Mucosa of descending colon (tissue), 3 donors: ENCODE data around the gene IQSEC3. TPM values are rescaled to one million over a fixed set of nuclear protein-coding genes. Genes with fewer than 3 reads are reported as not detected.

ENCODE experiments used
- ATAC-seq: fragments of 200-7000 bp; cut with Tn5 transposase; one replicate; pipeline ENCODE4 v1.9.1; 2020; ENCODE audit warnings: mild to moderate bottlenecking, moderate library complexity
- DNase-seq, 3 donors: peaks; one replicate each; pipeline ENCODE4 v3.0.0-alpha.2; 2020
- H3K36me3 ChIP-seq: fragments of 200-600 bp; one replicate; pipeline ENCODE4 v1.8.0; 2021; ENCODE audit warnings: low read depth, mild to moderate bottlenecking
- H3K4me1 ChIP-seq: fragments of 200-600 bp; one replicate; pipeline ENCODE4 v1.8.0; 2021; ENCODE audit warnings: low read depth, mild to moderate bottlenecking
- H3K4me3 ChIP-seq: fragments of 200-600 bp; one replicate; pipeline ENCODE4 v1.8.0; 2021; ENCODE audit warnings: mild to moderate bottlenecking
- H3K9me3 ChIP-seq: fragments of 200-600 bp; one replicate; pipeline ENCODE4 v1.8.0; 2021; ENCODE audit warnings: mild to moderate bottlenecking
- intact Hi-C, 2 donors: fragments of 100-400 bp; cut with DNase I in 1 of 2; cut with micrococcal nuclease in 1 of 2; formaldehyde crosslinking; loops; one replicate each; pipeline versions ENCODE4 v1.11.0 to v1.11.1; 2022; cut with DNase I, micrococcal nuclease
- total RNA-seq, 3 donors: library from RNA; stranded (reverse); fragmentation: NEBNext Ultra II Directional in 2 of 3; extraction: Animal tissue kit (Norgen Biotek cat#: 25700) in 2 of 3; gene quantifications; one replicate each; pipeline versions ENCODE4 v1.2.1 to v1.2.4, GENCODE V29; 2021 to 2023
- TF ChIP-seq, protein P1 (sequence below): fragments of 200-600 bp; IDR thresholded peaks from one replicate; pipeline ENCODE4 v1.8.0; 2022; ENCODE audit warnings: antibody characterized with exemption, mild to moderate bottlenecking
- donor health status: DM: no; HTN: no; CAD: no; lungs with moderate emphysema.
- donor health status: DM: no; HTN: no; CAD: no.
- donor health status: DM: no; HTN: yes; CAD: no.

The IQSEC3 gene
- total RNA-seq, 3 donors from 2014 or later: 0.23 to 2.3 (median 1.1) TPM

DNA sequence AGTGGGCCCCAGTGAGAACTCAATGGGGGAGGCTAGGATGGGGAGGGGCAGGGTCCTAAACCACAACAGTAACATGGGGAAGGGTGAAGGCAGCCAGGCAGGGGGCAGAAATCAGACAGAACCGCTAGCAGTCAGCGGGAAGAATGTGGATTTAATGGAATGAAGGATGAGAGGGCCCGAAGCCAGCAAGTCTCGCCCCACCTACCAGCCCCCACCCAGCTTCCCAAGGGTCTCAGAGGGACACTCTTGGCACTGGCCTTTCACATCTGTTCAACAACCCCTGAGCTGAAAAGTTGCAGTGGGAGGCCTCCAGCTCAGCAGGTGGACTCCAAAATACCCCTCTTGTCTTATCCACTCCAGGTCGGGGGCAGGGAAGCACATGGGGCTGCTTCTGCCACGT is 153.9 kb downstream of the IQSEC3 start:
- ATAC-seq (no peak), DNase-seq (no peak)
- TF ChIP-seq, protein P1, sequence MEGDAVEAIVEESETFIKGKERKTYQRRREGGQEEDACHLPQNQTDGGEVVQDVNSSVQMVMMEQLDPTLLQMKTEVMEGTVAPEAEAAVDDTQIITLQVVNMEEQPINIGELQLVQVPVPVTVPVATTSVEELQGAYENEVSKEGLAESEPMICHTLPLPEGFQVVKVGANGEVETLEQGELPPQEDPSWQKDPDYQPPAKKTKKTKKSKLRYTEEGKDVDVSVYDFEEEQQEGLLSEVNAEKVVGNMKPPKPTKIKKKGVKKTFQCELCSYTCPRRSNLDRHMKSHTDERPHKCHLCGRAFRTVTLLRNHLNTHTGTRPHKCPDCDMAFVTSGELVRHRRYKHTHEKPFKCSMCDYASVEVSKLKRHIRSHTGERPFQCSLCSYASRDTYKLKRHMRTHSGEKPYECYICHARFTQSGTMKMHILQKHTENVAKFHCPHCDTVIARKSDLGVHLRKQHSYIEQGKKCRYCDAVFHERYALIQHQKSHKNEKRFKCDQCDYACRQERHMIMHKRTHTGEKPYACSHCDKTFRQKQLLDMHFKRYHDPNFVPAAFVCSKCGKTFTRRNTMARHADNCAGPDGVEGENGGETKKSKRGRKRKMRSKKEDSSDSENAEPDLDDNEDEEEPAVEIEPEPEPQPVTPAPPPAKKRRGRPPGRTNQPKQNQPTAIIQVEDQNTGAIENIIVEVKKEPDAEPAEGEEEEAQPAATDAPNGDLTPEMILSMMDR: no peak
- H3K4me3 ChIP-seq: no peak overlapping the region
- H3K9me3 ChIP-seq: no peaks in the 10 kb centered on the region
- intact Hi-C loops: no loop called here
- H3K36me3 ChIP-seq: no peaks in the 10 kb centered on the region
- no peaks in the 10 kb centered on the region for H3K4me1 ChIP-seq

DNA sequence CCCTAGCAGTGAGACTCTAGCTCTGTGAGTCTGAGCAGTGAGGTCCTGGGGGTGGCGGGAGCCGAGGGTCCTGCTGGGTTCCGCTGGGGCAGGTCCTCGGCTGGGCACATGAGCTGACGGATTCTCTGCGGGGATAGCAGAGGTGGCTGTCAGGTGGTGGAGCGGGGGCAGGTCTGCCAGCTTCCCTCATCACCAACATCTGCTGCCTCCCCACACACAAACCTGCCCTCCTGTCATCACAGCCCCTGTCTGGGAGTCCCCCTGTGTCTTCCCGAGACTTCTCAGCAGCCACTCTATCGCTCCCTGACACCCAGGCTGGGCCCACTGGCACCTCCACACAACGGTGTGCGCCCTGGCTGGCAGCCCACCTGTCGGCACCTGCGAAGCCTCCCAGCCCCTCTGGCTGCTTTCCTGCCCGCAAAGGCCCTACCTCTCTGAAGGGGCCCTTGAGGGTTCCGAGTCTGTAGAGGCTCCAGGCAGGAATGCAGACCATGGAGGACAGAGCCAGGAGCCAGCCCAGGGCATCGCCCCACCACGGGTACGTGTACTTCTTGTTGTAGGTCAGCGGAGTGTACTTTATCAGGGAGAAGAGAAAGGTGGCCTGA is 154.5 kb downstream of the IQSEC3 start:
- DNase-seq: no peak
- Histone ChIP-seq H3K4me1 (no peaks in the 10 kb centered on the region), H3K36me3 (no peaks in the 10 kb centered on the region), H3K9me3 (no peaks in the 10 kb centered on the region), H3K4me3 (no peak overlapping the region)
- TF ChIP-seq, protein P1: no peak
- ATAC-seq: no peak
- intact Hi-C loops: no loop called here

DNA sequence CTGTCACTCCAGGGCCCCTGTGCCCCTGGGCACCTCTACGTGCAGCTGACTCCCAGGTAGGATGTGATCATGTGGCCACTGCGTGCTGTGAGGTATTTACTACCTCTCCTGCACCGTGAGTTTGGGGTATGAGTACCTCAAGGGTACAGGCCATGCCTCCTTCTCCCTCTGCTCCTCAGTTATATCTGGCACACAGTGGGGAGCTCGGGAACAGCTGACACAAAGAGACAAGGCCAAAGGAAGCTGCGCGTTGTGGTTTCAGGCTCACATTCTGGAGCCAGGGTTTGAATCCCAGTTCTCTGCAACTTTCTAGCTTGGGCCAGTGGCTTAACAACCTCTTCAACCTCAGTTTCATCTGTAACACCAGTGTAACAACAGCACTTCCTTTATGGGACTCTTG is 155.2 kb downstream of the IQSEC3 start:
- intact Hi-C loops: no loop called here
- no peaks in the 10 kb centered on the region for H3K36me3 ChIP-seq
- no peaks in the 10 kb centered on the region for H3K9me3 ChIP-seq
- DNase-seq (no peak), ATAC-seq (no peak)
- H3K4me3 ChIP-seq: no peak overlapping the region
- H3K4me1 ChIP-seq: no peaks in the 10 kb centered on the region
- TF ChIP-seq, protein P1: no peak

DNA sequence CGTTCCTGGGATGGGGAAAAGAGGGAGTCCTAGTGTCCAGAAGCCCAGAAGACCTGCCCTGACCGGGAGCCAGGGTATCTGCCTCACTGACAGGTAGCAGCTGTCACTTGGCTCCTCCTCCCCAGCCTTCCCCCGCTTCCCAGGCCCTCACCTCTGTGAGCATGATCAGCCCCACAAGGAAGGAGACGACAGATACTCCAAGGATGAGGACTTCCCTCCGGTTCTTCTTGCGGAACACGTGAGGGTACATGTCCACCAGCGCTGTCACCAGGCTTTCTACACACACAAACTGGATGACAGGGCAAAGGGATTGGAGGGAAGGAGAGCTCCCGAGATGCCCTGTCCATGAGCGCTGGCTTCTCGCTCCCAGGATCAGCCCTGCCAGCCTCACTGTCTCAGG is 157.3 kb downstream of the IQSEC3 start:
- Histone ChIP-seq H3K4me1 (no peaks in the 10 kb centered on the region), H3K36me3 (no peaks in the 10 kb centered on the region), H3K9me3 (no peaks in the 10 kb centered on the region), H3K4me3 (no peak overlapping the region)
- intact Hi-C loops: no loop called here
- DNase-seq: no peak
- TF ChIP-seq, protein P1: no peak
- no peak for ATAC-seq

DNA sequence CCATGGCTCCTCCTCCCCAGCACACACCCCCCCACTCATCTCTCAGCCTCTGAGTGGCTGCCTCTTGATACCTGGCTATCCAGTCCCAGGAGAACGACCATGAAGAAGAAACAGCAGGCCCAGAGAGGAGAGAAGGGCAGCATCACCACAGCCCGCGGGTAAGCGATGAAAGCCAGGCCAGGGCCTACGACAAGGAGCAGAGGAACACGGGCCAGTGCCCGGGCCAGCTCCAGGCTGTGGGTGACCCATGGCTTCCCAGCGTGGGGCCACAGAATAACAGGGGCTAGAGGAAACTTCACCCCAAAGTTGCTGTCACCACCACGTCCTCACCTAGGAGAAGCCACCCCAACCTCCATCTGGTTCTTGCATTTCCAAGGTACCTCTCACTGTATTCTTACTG is 157.8 kb downstream of the IQSEC3 start:
- Histone ChIP-seq H3K9me3 (no peaks in the 10 kb centered on the region), H3K4me3 (no peak overlapping the region), H3K36me3 (no peaks in the 10 kb centered on the region), H3K4me1 (no peaks in the 10 kb centered on the region)
- TF ChIP-seq, protein P1: no peak
- ATAC-seq: no peak
- intact Hi-C loops: no loop called here
- DNase-seq: no peak

DNA sequence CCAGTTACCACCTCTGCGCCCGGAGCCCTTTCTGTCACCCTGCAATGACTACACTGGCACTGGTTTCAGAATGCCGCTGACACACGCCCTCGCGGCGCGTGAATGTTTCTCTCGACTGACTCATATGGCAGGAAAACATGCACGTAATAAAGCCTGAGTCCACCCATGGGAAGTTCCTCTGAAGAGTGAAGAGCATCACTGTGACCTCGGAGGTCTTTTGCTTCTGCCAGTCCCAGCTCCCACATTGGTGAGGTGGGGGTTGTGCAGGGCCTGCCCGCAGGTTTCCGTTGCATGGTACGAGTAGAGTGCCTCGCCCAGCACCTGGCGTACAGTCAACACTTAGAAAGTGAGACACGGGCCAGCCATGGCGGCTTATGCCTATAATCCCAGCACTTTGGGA is 158.4 kb downstream of the IQSEC3 start:
- ATAC-seq: no peak
- no peak for DNase-seq

More for the DNA sequence above, 158.4 kb downstream of the IQSEC3 start:
- H3K4me1 ChIP-seq: no peaks in the 10 kb centered on the region
- no peaks in the 10 kb centered on the region for H3K9me3 ChIP-seq
- H3K36me3 ChIP-seq: no peaks in the 10 kb centered on the region
- no peak overlapping the region for H3K4me3 ChIP-seq
- intact Hi-C loops: no loop called here
- TF ChIP-seq, protein P1: no peak
